ENCODE measurements around the gene SLC24A4. TPM values are rescaled to one million over a fixed set of nuclear protein-coding genes. Genes with fewer than 3 reads are reported as not detected.

SLC24A4 gene
- total RNA-seq, 1 experiment from 2014 or later = not detected

DNA sequence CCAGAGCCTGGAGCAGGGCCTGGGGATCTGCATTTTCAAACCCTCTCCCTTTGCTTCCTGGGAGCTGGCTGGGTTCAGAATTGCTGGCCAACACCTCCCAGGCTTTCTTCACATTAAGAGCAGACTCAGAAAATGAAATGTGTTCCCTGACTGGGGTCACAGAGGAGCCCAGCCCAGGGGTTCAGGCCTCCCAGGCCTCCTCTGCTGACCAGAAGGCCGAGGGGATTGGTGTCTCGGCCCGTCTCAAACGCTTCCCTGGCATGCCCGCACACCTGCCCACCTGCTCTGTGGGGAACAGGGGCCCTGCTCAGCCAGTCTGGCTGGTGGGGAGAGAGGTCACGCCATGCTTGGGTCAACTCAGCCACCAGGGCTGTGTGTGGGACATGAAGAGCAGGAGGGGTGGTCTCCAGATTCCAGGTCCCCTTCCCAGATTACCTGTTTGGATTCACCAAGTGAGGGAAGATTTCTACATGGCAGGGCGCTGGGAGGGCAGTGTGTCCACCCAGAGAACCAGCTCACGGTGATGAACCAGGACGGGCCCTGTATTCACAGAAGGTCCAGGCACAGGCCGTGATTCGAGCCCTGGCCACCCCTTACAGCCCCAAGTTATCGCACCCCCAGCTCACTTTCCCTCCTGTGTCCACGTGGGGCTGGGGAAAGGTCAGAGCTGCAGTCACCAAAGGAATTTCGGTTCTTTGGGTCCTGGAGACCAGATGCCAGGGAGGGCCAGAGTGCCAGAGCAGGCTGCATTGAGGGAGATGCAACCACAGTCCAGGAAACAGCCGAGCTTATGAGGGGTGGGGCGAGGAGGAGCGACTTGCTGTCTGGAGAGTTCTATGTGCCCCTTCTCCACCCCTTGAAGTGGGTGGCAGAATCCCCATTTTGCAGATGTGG is 135.4 kb downstream of the SLC24A4 start:
- Histone ChIP-seq H4K20me1 (ENCODE audit: low read length) (no peaks in the 10 kb centered on the region), H3K9me3 (ENCODE audit: low read length) (no peaks in the 10 kb centered on the region), H3F3A (ENCODE audit: low read length, unreplicated experiment) (no peaks in the 10 kb centered on the region), H3K9me2 (replicated peaks; ENCODE audit: low read length) (no peaks in the 10 kb centered on the region), H3K4me1 (ENCODE audit: insufficient read depth, low read length) (no peaks in the 10 kb centered on the region), H3K4me3 (ENCODE audit: low read length) (no peak overlapping the region), H3K27me3 (ENCODE audit: low read length) (no peaks in the 10 kb centered on the region), H3K27ac (ENCODE audit: low read length) (no peak overlapping the region), H3K36me3 (ENCODE audit: low read depth, low read length) (no peaks in the 10 kb centered on the region), H3K4me2 (ENCODE audit: low read length) (no peak overlapping the region), H3K9ac (ENCODE audit: low read length) (no peak overlapping the region), H3K79me2 (ENCODE audit: low read length) (no peaks in the 10 kb centered on the region), H2AFZ (ENCODE audit: low read length) (no peak overlapping the region)
- no peak for ATAC-seq
- ChIA-PET CTCF (no interaction called here), POLR2A (ENCODE audit: unreplicated experiment) (interaction anchor here (0.7 kb wide), 1 partner anchor 188 kb away, joined by 5 read pairs; no protein-coding TSS in a partner anchor)
- BruUV-seq (replicated peaks) = no TSS peak
- intact Hi-C loops (cut with micrococcal nuclease) = loop anchor here (5.0 kb wide), 2 partner anchors 306 to 321 kb away; no protein-coding TSS in a partner anchor
- no peak for DNase-seq
- TF ChIP-seq EZH2 (IDR thresholded peaks at IDR 0.05; ENCODE audit: low read length, unreplicated experiment) = no peak
- no peak for TF ChIP-seq EZH2phosphoT487 (IDR thresholded peaks at IDR 0.05; ENCODE audit: borderline replicate concordance, low read length)
- TF ChIP-seq, protein P1, sequence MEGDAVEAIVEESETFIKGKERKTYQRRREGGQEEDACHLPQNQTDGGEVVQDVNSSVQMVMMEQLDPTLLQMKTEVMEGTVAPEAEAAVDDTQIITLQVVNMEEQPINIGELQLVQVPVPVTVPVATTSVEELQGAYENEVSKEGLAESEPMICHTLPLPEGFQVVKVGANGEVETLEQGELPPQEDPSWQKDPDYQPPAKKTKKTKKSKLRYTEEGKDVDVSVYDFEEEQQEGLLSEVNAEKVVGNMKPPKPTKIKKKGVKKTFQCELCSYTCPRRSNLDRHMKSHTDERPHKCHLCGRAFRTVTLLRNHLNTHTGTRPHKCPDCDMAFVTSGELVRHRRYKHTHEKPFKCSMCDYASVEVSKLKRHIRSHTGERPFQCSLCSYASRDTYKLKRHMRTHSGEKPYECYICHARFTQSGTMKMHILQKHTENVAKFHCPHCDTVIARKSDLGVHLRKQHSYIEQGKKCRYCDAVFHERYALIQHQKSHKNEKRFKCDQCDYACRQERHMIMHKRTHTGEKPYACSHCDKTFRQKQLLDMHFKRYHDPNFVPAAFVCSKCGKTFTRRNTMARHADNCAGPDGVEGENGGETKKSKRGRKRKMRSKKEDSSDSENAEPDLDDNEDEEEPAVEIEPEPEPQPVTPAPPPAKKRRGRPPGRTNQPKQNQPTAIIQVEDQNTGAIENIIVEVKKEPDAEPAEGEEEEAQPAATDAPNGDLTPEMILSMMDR (conservative IDR thresholded peaks at IDR 0.05; ENCODE audit: low read depth, low read length) = no peak

DNA sequence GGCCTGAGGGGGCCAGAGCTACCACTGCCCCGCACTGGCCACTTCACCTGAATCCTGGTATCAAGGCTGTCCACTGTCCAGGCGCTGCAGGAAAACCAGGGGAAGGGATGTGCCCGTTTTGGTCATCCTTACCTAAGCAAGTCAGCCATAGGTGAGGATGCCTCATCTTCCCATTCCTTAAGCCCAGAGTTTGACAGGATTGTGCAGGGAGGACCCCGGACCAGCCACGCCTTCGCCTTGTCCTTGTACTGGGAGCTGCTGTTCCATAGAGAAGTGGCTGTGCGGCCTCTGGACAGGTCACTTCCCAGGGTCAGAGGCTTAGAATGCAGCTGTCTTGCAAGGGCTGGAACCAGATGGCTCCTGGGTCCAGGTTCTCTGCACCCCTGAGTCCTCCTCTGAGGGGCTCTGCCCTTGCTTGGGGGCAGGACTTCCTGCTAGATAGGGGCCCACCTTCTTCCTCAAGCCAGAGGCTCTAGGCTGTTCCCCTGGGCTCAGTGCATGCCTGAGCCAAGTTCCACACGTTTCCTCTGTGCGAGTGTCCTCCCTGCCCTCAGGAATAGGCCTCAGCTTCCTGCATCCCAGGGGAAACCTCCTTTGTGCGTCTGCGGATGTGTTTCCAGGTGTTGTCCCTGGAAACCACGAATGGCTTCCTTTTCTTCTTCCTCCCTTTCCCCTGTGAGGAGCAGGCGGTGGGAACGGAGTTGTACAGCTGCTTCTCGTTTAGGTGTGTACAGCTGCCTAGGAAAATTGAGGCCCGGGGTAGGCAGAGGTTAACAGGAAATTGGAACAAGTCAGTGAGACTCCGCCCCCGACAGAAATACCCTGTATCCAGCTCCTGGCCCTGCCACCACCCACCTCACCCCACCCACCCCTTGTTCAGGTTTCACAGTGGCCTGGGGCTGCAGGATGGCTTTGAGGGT is 136.3 kb downstream of the SLC24A4 start:
- H3K36me3 ChIP-seq (ENCODE audit: low read depth, low read length) = no peaks in the 10 kb centered on the region
- no peak overlapping the region for H3K9ac ChIP-seq (ENCODE audit: low read length)
- H3K9me3 ChIP-seq (ENCODE audit: low read length) = no peaks in the 10 kb centered on the region
- no peak overlapping the region for H3K4me3 ChIP-seq (ENCODE audit: low read length)
- H3F3A ChIP-seq (ENCODE audit: low read length, unreplicated experiment) = no peaks in the 10 kb centered on the region
- no peak overlapping the region for H3K4me2 ChIP-seq (ENCODE audit: low read length)
- DNase-seq = no peak
- intact Hi-C loops (cut with micrococcal nuclease) = loop anchor here (5.0 kb wide), 2 partner anchors 307 to 322 kb away; no protein-coding TSS in a partner anchor
- H2AFZ ChIP-seq (ENCODE audit: low read length) = no peak overlapping the region
- H4K20me1 ChIP-seq (ENCODE audit: low read length) = no peaks in the 10 kb centered on the region
- BruUV-seq (replicated peaks) = no TSS peak
- ChIA-PET POLR2A (ENCODE audit: unreplicated experiment) (no interaction called here), CTCF (no interaction called here)
- TF ChIP-seq EZH2phosphoT487 (IDR thresholded peaks at IDR 0.05; ENCODE audit: borderline replicate concordance, low read length) (no peak), EZH2 (IDR thresholded peaks at IDR 0.05; ENCODE audit: low read length, unreplicated experiment) (no peak)
- TF ChIP-seq, protein P1 (conservative IDR thresholded peaks at IDR 0.05; ENCODE audit: low read depth, low read length) = no peak
- ATAC-seq = no peak
- H3K4me1 ChIP-seq (ENCODE audit: insufficient read depth, low read length) = no peaks in the 10 kb centered on the region
- H3K9me2 ChIP-seq (replicated peaks; ENCODE audit: low read length) = no peaks in the 10 kb centered on the region
- no peak overlapping the region for H3K27ac ChIP-seq (ENCODE audit: low read length)
- no peaks in the 10 kb centered on the region for H3K27me3 ChIP-seq (ENCODE audit: low read length)
- H3K79me2 ChIP-seq (ENCODE audit: low read length) = no peaks in the 10 kb centered on the region
